ENCODE data around the gene ACP2.

- no peak for TF ChIP-seq MZF1 (tag by site-specific recombination; IDR thresholded peaks at IDR 0.05; ENCODE audit: borderline replicate concordance)
- TF ChIP-seq OVOL3 (tag by site-specific recombination; IDR thresholded peaks at IDR 0.05): no peak
- no peak for TF ChIP-seq CTCF (tag by site-specific recombination; IDR thresholded peaks at IDR 0.05)
- no peak for TF ChIP-seq ATF2 (tag by site-specific recombination; IDR thresholded peaks at IDR 0.05; ENCODE audit: low read depth)
- no peak for TF ChIP-seq ZNF530 (tag by site-specific recombination; IDR thresholded peaks at IDR 0.05; ENCODE audit: low read depth)
- no peak for TF ChIP-seq GLI4 (tag by site-specific recombination; IDR thresholded peaks at IDR 0.05)
- TF ChIP-seq HOXD13 (CRISPR knock-in tag; IDR thresholded peaks at IDR 0.05; ENCODE audit: borderline replicate concordance): no peak
- no peak for TF ChIP-seq TSHZ1 (tag by site-specific recombination; IDR thresholded peaks at IDR 0.05; ENCODE audit: borderline replicate concordance)
- TF ChIP-seq ZEB2 (tag by site-specific recombination; IDR thresholded peaks at IDR 0.05): no peak
- no peak for TF ChIP-seq YY1 (tag by site-specific recombination; IDR thresholded peaks at IDR 0.05)
- no peak for TF ChIP-seq ZNF10 (tag by site-specific recombination; IDR thresholded peaks at IDR 0.05)
- no peak for TF ChIP-seq ZNF274 (IDR thresholded peaks at IDR 0.05; ENCODE audit: low read length)
- TF ChIP-seq ZNF274 (tag by site-specific recombination; IDR thresholded peaks at IDR 0.05; ENCODE audit: borderline replicate concordance): no peak
- no peak for TF ChIP-seq ZBTB21 (tag by site-specific recombination; IDR thresholded peaks at IDR 0.05)
Measured at GRCh38 chr11:47212938-47213337, 35.7 kb downstream of the ACP2 start.
